Left lung (tissue), 10 donors: Measurements from ENCODE around the gene SHMT2. TPM values are rescaled to one million over a fixed set of nuclear protein-coding genes. Genes with fewer than 3 reads are reported as not detected.

Experiments
- ATAC-seq: fragments of 200-7000 bp; cut with Tn5 transposase; one replicate; pipeline ENCODE4 v1.9.1; 2020; ENCODE audit warnings: moderate library complexity
- DNase-seq, 4 donors: peaks; one replicate each; pipeline ENCODE4 v3.0.0-alpha.2; 2013 to 2020
- H3K27ac ChIP-seq, 2 donors: fragments of 200-600 bp; sonication (generic) in 1 of 2; one replicate each; pipeline versions ENCODE4 v1.5.0 to v1.8.0; 2020 to 2021
- H3K27me3 ChIP-seq, 2 donors: fragments of 200-600 bp; sonication (generic) in 1 of 2; one replicate each; pipeline versions ENCODE4 v1.5.0 to v1.8.0; 2020 to 2021
- H3K36me3 ChIP-seq, 2 donors: fragments of 200-600 bp; sonication (generic) in 1 of 2; one replicate each; pipeline versions ENCODE4 v1.5.0 to v1.8.0; 2020 to 2021
- H3K4me1 ChIP-seq, 2 donors: fragments of 200-600 bp; one replicate each; pipeline ENCODE4 v1.8.0; 2021
- H3K4me3 ChIP-seq, 2 donors: fragments of 200-600 bp; sonication (generic) in 1 of 2; one replicate each; pipeline versions ENCODE4 v1.5.0 to v1.8.0; 2020 to 2021; ENCODE audit warnings: mild to moderate bottlenecking in 1 of 2
- H3K9me3 ChIP-seq, 2 donors: fragments of 200-600 bp; sonication (generic) in 1 of 2; one replicate each; pipeline versions ENCODE4 v1.5.0 to v1.8.0; 2020 to 2021
- CTCF ChIP-seq, 2 donors: fragments of 200-600 bp; sonication (generic) in 1 of 2; IDR thresholded peaks; one replicate each; pipeline versions ENCODE4 v1.5.0 to v1.8.0; 2021; ENCODE audit warnings: antibody characterized with exemption in 2 of 2
- intact Hi-C, 2 donors: fragments of 100-400 bp; cut with DNase I; formaldehyde crosslinking; loops; one replicate each; pipeline versions ENCODE4 v1.11.2 to v1.14.2; 2022
- polyA plus RNA-seq, 6 donors: library from polyadenylated mRNA; unstranded; fragments of 120-200 nt; gene quantifications; one replicate each; pipeline ENCODE4 v1.2.1, GENCODE V29; 2013; ENCODE audit not compliant: insufficient read length in 6 of 6
- total RNA-seq, 2 donors: library from RNA; stranded (reverse); fragmentation: NEBNext Ultra II Directional; extraction: Animal tissue kit (Norgen Biotek cat#: 25700); gene quantifications; one replicate each; pipeline ENCODE4 v1.2.1, GENCODE V29; 2021
- donor health status: DM: no; HTN: yes; CAD: no.
- donor health status: DM: no; HTN: no; CAD: no.

Gene SHMT2
- total and polyA plus RNA-seq, 8 donors: 64.7 to 116 (median 75.6) TPM

GRCh38 chr12:57208631-57209282 lies 20.8 kb upstream of the SHMT2 start:
- intact Hi-C loops: no loop called here
- Histone ChIP-seq H3K4me1 (peaks cover 0 to 5% of the 10 kb centered on the region in 2 donors), H3K4me3 (no peak overlapping the region), H3K27me3 (peaks cover 0 to 3% of the 10 kb centered on the region in 2 donors), H3K9me3 (no peaks in the 10 kb centered on the region), H3K27ac (no peak overlapping the region), H3K36me3 (peaks cover 0 to 93% of the 10 kb centered on the region in 2 donors)
- TF ChIP-seq CTCF (IDR thresholded peaks at IDR 0.05): no peak
- DNase-seq (no peak), ATAC-seq (no peak)

GRCh38 chr12:57209916-57210315 lies 19.6 kb upstream of the SHMT2 start:
- DNase-seq: no peak
- H3K27me3 ChIP-seq: peaks cover 4 to 15% of the 10 kb centered on the region in 2 donors
- no peak for TF ChIP-seq CTCF (IDR thresholded peaks at IDR 0.05)
- no peaks in the 10 kb centered on the region for H3K9me3 ChIP-seq
- H3K36me3 ChIP-seq: peaks cover 0 to 82% of the 10 kb centered on the region in 2 donors
- intact Hi-C loops: no loop called here
- no peak overlapping the region for H3K27ac ChIP-seq
- no peak for ATAC-seq
- no peak overlapping the region for H3K4me3 ChIP-seq
- peaks cover 0 to 12% of the 10 kb centered on the region in 2 donors for H3K4me1 ChIP-seq

- Histone ChIP-seq H3K4me3 (no peak overlapping the region), H3K9me3 (no peaks in the 10 kb centered on the region), H3K27ac (no peak overlapping the region), H3K27me3 (peaks cover 9 to 20% of the 10 kb centered on the region in 2 donors), H3K4me1 (peaks cover 1 to 13% of the 10 kb centered on the region in 2 donors), H3K36me3 (peaks cover 0 to 76% of the 10 kb centered on the region in 2 donors)
- DNase-seq (no peak), ATAC-seq (no peak)
- intact Hi-C loops: no loop called here
- no peak for TF ChIP-seq CTCF (IDR thresholded peaks at IDR 0.05)
These were observed 19.1 kb upstream of the SHMT2 start for GRCh38 chr12:57210461-57210860.

- peaks cover 16 to 27% of the 10 kb centered on the region in 2 donors for H3K27me3 ChIP-seq
- no peaks in the 10 kb centered on the region for H3K9me3 ChIP-seq
- peaks cover 0 to 70% of the 10 kb centered on the region in 2 donors for H3K36me3 ChIP-seq
- ATAC-seq (no peak), DNase-seq (no peak)
- no peak for TF ChIP-seq CTCF (IDR thresholded peaks at IDR 0.05)
- H3K4me1 ChIP-seq: peaks cover 4 to 19% of the 10 kb centered on the region in 2 donors
- no peak overlapping the region for H3K4me3 ChIP-seq
- intact Hi-C loops: no loop called here
- H3K27ac ChIP-seq: no peak overlapping the region
These were observed 18.4 kb upstream of the SHMT2 start for GRCh38 chr12:57210926-57211692.
